Thymus (tissue), 11 donors: Measurements from ENCODE around the gene MYH7. TPM values are rescaled to one million over a fixed set of nuclear protein-coding genes. Genes with fewer than 3 reads are reported as not detected.

Source experiments
- DNase-seq, 9 donors: peaks; one replicate each; pipeline ENCODE4 v3.0.0-alpha.2; 2013; ENCODE audit warnings: low spot score in 9 of 9, low read depth in 6 of 9, missing footprints in 1 of 9
- H3K27ac ChIP-seq, 2 donors: one replicate each; pipeline ENCODE4 v1.5.1; 2013; ENCODE audit warnings: control low read depth in 1 of 2, low read depth in 1 of 2, low read length in 1 of 2, mild to moderate bottlenecking in 1 of 2, moderate library complexity in 1 of 2
- H3K27me3 ChIP-seq, 2 donors: one replicate each; pipeline ENCODE4 v1.5.1; 2013; ENCODE audit warnings: low read length in 1 of 2; ENCODE audit not compliant: control insufficient read depth in 2 of 2, insufficient read depth in 1 of 2
- H3K36me3 ChIP-seq, 2 donors: one replicate each; pipeline ENCODE4 v1.5.1; 2013; ENCODE audit warnings: low read length in 1 of 2, mild to moderate bottlenecking in 1 of 2, moderate library complexity in 1 of 2; ENCODE audit not compliant: control insufficient read depth in 2 of 2, insufficient read depth in 2 of 2
- H3K4me1 ChIP-seq, 2 donors: one replicate each; pipeline ENCODE4 v1.5.1; 2013; ENCODE audit warnings: low read length in 2 of 2; ENCODE audit not compliant: control insufficient read depth in 2 of 2, insufficient read depth in 2 of 2
- H3K4me3 ChIP-seq, 2 donors: one replicate each; pipeline ENCODE4 v1.5.1; 2013; ENCODE audit warnings: low read length in 2 of 2, control low read depth in 1 of 2, mild to moderate bottlenecking in 1 of 2
- H3K9me3 ChIP-seq, 2 donors: one replicate each; pipeline ENCODE4 v1.5.1; 2013; ENCODE audit warnings: low read length in 1 of 2, mild to moderate bottlenecking in 1 of 2; ENCODE audit not compliant: control insufficient read depth in 2 of 2, insufficient read depth in 1 of 2
- WGBS: extraction: QIAGEN DNeasy Blood & Tissue Kit; methylation state at CpG from one replicate; pipeline ENCODE4 v1.1.7; 2013; 5-methylcytosine and 5-hydroxymethylcytosine counted together
- polyA plus RNA-seq: library from polyadenylated mRNA; stranded (reverse); fragments of 200-250 nt; gene quantifications from one replicate; pipeline ENCODE4 v1.2.3, GENCODE V29; 2013
- total RNA-seq: library from RNA; stranded (reverse); fragments of 120-200 nt; gene quantifications from one replicate; pipeline ENCODE4 v1.2.4, GENCODE V29; 2013
- donor health status: healthy.

Gene MYH7
- total and polyA plus RNA-seq, 2 donors, result 0.09 to 0.46 TPM

DNA sequence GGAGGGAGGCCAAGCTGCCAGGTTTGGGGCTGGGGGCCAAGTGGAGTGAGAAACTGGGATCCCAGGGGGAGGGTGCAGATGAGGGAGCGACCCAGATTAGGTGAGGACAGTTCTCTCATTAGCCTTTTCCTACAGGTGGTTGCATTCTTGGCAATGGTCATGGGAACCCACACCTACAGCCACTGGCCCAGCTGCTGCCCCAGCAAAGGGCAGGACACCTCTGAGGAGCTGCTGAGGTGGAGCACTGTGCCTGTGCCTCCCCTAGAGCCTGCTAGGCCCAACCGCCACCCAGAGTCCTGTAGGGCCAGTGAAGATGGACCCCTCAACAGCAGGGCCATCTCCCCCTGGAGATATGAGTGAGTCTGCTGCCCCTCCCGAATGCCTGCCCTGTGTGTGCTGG, 62.4 kb downstream of the MYH7 start:
- 93% methylated on average over 3 of the region's 3 CpGs for WGBS
- DNase-seq, result no peak
- H3K27me3 ChIP-seq, result peaks cover 0 to 34% of the 10 kb centered on the region in 2 donors

DNA sequence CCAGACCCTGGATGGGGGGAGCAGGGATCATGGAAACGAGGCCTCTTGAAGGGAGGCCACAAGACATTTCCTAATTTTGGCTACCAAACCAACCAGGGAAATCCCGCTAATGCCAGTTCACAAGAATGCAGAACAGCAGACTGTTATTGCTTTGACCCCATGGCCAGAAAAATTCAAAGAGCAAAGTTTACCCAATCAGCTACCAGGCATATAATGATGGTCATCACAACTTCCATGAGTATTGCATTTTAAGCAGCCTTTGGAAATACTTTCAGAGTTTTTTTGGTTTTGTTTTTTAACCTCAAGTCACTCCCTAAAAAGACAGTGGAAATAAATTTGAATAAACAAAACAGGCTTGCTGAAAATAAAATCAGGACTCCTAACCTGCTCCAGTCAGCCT, 63.0 kb downstream of the MYH7 start, which contains the start of gene IL25:
Gene IL25 (plus strand): TSS at position 301 of the 400 bp plus-strand sequence.
- Histone ChIP-seq H3K4me1 (no peaks in the 10 kb centered on the region), H3K4me3 (no peak within 1 kb of the TSS), H3K9me3 (no peaks in the 10 kb centered on the region), H3K27ac (no peak within 1 kb of the TSS), H3K36me3 (no peaks in the 10 kb centered on the region), H3K27me3 (peaks cover 0 to 38% of the 10 kb centered on the region in 2 donors)
- DNase-seq, result no peak
- 91% methylated on average over 2 of the region's 2 CpGs for WGBS

More for the DNA sequence above, 62.4 kb downstream of the MYH7 start:
- no peak overlapping the region for H3K4me3 ChIP-seq
- no peaks in the 10 kb centered on the region for H3K36me3 ChIP-seq
- H3K4me1 ChIP-seq, result no peaks in the 10 kb centered on the region
- no peaks in the 10 kb centered on the region for H3K9me3 ChIP-seq
- no peak overlapping the region for H3K27ac ChIP-seq

DNA sequence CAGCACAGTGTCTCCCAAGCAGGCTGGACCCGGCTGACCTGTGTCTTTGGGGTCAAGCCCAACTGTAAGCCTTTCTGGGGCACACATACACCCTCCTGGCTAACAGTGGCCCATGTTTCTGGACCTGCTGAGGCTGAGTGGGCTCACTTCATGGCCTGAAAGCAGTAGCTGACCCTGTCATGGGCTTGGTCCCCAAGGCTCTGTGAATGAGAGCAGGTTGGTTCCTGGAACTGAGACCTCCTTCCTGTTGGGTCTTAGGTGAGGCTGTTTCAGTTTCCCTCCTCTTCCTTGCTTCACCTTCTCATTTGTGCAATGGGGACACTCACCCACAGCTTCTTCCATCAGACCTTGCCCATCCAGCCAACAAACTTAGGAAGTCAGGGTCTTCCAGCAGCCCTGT, 63.6 kb downstream of the MYH7 start:
- H3K27me3 ChIP-seq, result peaks cover 6 to 40% of the 10 kb centered on the region in 2 donors
- 94% methylated on average over 1 of the region's 1 CpG for WGBS
- H3K27ac ChIP-seq, result no peak overlapping the region
- no peaks in the 10 kb centered on the region for H3K4me1 ChIP-seq
- H3K9me3 ChIP-seq, result peaks cover 0 to under 1% of the 10 kb centered on the region in 2 donors
- H3K4me3 ChIP-seq, result no peak overlapping the region
- DNase-seq, result no peak
- no peaks in the 10 kb centered on the region for H3K36me3 ChIP-seq

DNA sequence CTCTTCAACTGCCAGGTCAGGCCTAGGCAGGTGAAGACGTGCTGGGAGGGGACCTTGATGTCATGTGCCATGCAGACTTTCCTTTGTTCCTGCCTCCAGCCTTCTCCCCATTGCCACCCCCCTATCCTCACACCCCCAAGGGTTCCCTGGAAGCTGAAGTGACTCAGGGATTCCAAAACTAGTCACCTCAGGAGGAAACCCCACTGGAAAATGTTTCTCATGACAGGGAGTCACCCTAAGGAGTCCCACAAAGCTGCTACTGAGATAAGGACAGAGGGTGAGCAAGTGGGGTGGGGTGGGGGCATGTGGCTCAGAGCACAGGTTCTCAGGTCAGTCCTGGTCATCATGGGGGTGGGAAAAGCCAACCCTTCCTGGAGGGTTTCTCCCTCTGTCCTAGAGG, 65.2 kb downstream of the MYH7 start:
- no peak overlapping the region for H3K4me3 ChIP-seq
- WGBS, result 87% methylated on average over 1 of the region's 1 CpG
- DNase-seq, result no peak
- peaks cover 20 to 51% of the 10 kb centered on the region in 2 donors for H3K27me3 ChIP-seq
- H3K36me3 ChIP-seq, result no peaks in the 10 kb centered on the region
- no peaks in the 10 kb centered on the region for H3K4me1 ChIP-seq
- H3K9me3 ChIP-seq, result peaks cover 0 to 4% of the 10 kb centered on the region in 2 donors
- no peak overlapping the region for H3K27ac ChIP-seq

DNA sequence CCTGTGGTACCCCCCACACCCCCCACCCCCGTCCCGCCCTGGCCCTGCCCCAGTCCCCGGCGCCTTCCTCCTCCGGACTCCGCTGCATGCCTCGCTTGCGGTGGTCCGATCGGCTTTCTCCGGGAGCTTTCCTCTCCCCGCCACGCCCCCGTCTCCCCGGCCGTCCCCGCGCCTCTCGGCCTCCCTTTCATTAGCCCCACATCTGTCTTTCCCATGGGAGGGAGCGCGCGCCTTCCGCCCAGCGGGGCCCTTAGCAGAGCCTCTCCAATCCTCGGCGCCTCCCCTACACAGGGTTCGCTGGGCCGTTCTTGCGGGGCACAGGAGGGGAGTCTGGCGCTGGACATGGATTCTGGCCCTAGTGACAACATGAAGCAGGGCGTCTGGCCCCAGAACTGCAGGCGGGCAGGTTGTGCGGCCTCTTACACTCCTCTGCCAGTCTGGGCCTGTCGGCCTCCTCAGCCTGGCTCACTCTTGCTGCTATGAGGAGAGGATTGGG, 69.0 kb downstream of the MYH7 start:
- WGBS, result 74% methylated on average over 34 of the region's 34 CpGs
- DNase-seq, result no peak
- no peak overlapping the region for H3K4me3 ChIP-seq
- H3K27ac ChIP-seq, result peak overlapping the region in 1 of 2 donors; percentile 26
- H3K4me1 ChIP-seq, result no peaks in the 10 kb centered on the region
- H3K9me3 ChIP-seq, result peaks cover 0 to 4% of the 10 kb centered on the region in 2 donors
- peaks cover 41 to 80% of the 10 kb centered on the region in 2 donors for H3K27me3 ChIP-seq
- no peaks in the 10 kb centered on the region for H3K36me3 ChIP-seq

DNA sequence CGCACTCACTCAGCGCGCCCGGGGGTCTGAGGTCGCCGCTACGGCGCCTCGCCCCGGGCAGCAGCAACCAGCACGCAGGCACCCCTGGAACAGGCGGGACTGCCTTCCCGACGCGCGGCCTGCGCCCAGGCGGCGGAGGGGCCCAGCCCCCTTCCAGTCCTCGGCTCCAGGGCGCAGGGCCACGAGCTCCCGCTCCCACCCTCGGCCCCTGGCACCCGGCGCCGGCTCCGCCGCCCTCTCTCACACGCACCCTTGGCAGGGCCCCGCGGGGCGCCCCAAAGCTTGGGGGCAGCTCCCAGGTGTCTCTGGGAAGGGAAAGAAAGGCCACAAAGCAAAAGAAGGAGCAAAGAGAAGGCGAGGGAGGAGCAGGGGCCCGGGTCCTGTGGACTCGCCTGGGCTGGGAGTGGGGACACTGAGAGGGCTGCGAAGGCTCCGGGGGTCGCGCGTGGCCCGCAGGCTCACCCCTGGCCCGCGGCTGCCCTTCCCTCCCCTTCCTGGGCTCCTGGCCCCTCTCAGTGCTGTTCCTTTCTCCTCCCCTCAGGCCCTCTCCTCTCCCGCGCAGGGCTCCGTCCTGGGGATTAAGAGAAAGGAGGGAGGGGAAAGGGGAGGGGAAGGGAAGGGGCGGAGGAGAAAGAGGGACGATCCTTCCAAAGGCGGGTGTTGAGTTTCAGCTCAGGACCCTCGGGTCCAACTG, 69.6 kb downstream of the MYH7 start:
- peaks cover 0 to 4% of the 10 kb centered on the region in 2 donors for H3K9me3 ChIP-seq
- no peaks in the 10 kb centered on the region for H3K4me1 ChIP-seq
- H3K27me3 ChIP-seq, result peaks cover 41 to 81% of the 10 kb centered on the region in 2 donors
- no peaks in the 10 kb centered on the region for H3K36me3 ChIP-seq
- H3K4me3 ChIP-seq, result peak overlapping the region in 1 of 2 donors; percentile 2
- 6% methylated on average over 49 of the region's 51 CpGs for WGBS
- peak overlapping the region; percentile 55 to 77 for H3K27ac ChIP-seq
- DNase-seq, result no peak

DNA sequence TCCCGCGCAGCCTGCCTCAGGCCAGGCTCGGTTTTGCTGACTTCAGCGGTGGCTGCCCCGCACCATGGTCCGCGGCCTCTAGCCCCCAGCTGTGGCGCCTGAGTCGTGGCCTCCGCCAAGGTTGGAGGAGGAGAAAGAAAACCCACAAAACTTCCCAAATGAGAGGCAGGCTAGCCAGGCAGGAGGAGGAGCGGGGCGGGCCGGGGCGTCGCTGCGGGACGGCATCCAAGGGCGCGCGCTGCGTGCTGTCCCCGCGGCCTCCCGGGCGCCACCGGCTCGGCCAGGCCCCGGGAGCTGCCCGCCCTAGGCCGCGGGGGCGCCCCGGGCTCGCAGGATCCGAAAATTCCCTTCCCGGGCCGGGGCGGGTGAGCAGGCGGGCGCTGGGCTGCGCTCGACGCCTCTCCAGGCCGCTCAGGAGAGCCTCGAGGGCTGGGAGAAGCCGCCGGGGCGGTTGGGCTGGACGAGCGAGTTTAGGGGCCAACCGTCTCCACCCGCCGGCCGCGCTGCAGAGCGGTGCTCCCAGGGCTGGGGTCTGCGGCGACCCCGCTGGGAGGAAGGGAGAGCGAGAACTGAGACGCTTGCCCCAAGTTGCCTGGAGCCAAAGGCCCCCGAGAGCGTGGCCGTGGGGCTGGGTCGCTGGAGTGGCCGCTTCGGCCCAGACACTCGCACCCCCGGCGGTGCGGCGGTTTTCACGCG, 70.3 kb downstream of the MYH7 start, which contains the start of gene EFS:
Gene EFS (minus strand): TSS at position 137 of the 696 bp plus-strand sequence. CDS start 147 bp downstream, outside the sequence.
- 3% methylated on average over 74 of the region's 74 CpGs for WGBS
- H3K4me1 ChIP-seq, result no peaks in the 10 kb centered on the region
- H3K9me3 ChIP-seq, result peaks cover 0 to 4% of the 10 kb centered on the region in 2 donors
- no peak for DNase-seq
- peak within 1 kb of the TSS; percentile 5 to 22 for H3K4me3 ChIP-seq
- no peaks in the 10 kb centered on the region for H3K36me3 ChIP-seq
- H3K27me3 ChIP-seq, result peaks cover 41 to 76% of the 10 kb centered on the region in 2 donors
- peak within 1 kb of the TSS; percentile 55 to 77 for H3K27ac ChIP-seq

DNA sequence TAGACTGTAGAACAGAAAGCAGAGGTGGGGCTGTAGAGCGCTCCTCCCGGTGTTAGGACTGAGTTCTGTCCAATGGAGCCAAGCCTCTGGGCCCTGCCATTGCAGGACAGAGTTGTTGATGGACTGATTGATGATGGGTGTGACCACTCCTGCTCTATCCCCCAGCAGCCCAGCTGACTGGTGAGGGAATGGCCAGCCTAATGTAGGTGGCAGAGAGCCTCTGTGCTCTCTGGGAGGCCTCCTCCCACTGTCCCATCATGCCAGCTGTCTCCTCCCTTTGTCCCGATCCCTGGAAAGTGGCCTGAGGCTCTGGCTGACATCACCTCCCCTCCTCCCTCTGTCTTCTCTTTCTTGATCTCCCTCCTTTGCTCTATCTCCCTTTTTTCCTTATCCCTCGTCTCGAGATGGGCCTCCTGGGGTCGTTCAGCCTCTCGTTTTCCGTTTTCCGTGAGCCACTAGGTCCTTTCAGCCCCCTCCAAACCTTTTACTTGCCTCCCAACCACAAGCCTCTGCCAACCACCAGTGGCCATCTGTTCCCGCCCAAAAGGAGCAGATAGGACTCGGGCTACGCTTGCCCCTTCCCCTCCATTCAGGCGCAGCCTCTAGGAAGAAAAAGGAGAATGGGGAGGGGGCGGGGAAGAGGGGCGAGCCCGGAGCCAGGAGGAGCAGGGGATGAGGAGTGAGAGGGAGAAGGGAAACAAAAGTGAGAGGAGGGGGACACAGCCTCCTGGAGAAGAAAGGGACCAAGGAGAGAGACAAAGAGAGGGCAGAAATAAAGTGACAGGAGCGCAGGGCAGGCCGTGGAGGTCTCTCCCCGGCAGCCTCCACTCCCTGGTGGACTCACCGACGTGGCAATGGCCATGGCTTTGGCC, 71.1 kb downstream of the MYH7 start:
- Histone ChIP-seq H3K9me3 (peaks cover 0 to 4% of the 10 kb centered on the region in 2 donors), H3K36me3 (no peaks in the 10 kb centered on the region), H3K27ac (peak overlapping the region in 1 of 2 donors; percentile 36), H3K4me1 (no peaks in the 10 kb centered on the region), H3K4me3 (peak overlapping the region in 1 of 2 donors; percentile 22), H3K27me3 (peaks cover 41 to 76% of the 10 kb centered on the region in 2 donors)
- 34% methylated on average over 21 of the region's 21 CpGs for WGBS
- no peak for DNase-seq
